PC-9 (cell line): ENCODE measurements around the gene RAB43. TPM values are rescaled to one million over a fixed set of nuclear protein-coding genes. Genes with fewer than 3 reads are reported as not detected.

Experiments
- BruUV-seq: library from RNA; stranded (reverse); fragments of 400-500 nt; replicated peaks from 2 replicates; lab custom pipeline; 2021; lab: Mats Ljungman, UMichigan
- CTCF ChIA-PET: fragments of 300-600 bp; sonication (Branson Sonifier 250); formaldehyde crosslinking; loops from one replicate; lab custom pipeline; 2022; ENCODE audit warnings: antibody characterized with exemption; lab: Charles Lee
- POLR2A ChIA-PET: fragments of 300-600 bp; sonication (Branson Sonifier 250); formaldehyde crosslinking; loops from one replicate; lab custom pipeline; 2022; ENCODE audit warnings: antibody characterized with exemption; ENCODE audit not compliant: unreplicated experiment; lab: Charles Lee
- DNase-seq, 2 experiments: peaks; one replicate each; pipeline versions ENCODE4 v3.0.0 to v3.0.0-alpha.2; 2015 to 2022; ENCODE audit warnings: mixed read lengths in 1 of 2
- H2AFZ ChIP-seq: fragments of 200-600 bp; sonication (generic); 2 replicates; pipeline ENCODE4 v1.8.1; 2017; ENCODE audit warnings: antibody characterized with exemption
- H3F3A ChIP-seq: fragments of 200-600 bp; sonication (generic); 2 replicates; pipeline ENCODE4 v1.8.1; 2017; ENCODE audit warnings: antibody characterized with exemption, mild to moderate bottlenecking, low read depth; ENCODE audit not compliant: insufficient read depth
- H3K27ac ChIP-seq: fragments of 200-600 bp; sonication (generic); 2 replicates; pipeline ENCODE4 v1.6.1; 2016; ENCODE audit warnings: mixed run types
- H3K27me3 ChIP-seq: fragments of 200-600 bp; sonication (generic); 2 replicates; pipeline ENCODE4 v1.6.1; 2016; ENCODE audit warnings: low read depth, mixed run types; ENCODE audit not compliant: insufficient read depth
- H3K36me3 ChIP-seq: fragments of 200-600 bp; sonication (generic); 2 replicates; pipeline ENCODE4 v1.6.1; 2016; ENCODE audit warnings: low read depth, mixed run types
- H3K4me1 ChIP-seq: fragments of 200-600 bp; sonication (generic); replicated peaks from 2 replicates; pipeline ENCODE4 v1.6.1; 2016; ENCODE audit warnings: mixed run types; ENCODE audit not compliant: insufficient read depth
- H3K4me2 ChIP-seq: fragments of 200-600 bp; sonication (generic); 2 replicates; pipeline ENCODE4 v1.6.1; 2017; ENCODE audit warnings: mixed run types
- H3K4me3 ChIP-seq: fragments of 200-600 bp; sonication (generic); 2 replicates; pipeline ENCODE4 v1.6.1; 2016; ENCODE audit warnings: mixed run types
- H3K79me2 ChIP-seq: fragments of 200-600 bp; sonication (generic); 2 replicates; pipeline ENCODE4 v1.6.1; 2017; ENCODE audit warnings: low read depth, mixed run types
- H3K9me2 ChIP-seq: fragments of 200-600 bp; sonication (generic); 2 replicates; pipeline ENCODE4 v1.8.1; 2017; ENCODE audit warnings: mild to moderate bottlenecking; ENCODE audit not compliant: insufficient read depth
- H3K9me3 ChIP-seq: fragments of 200-600 bp; sonication (generic); 2 replicates; pipeline ENCODE4 v1.8.1; 2016; ENCODE audit warnings: low read depth; ENCODE audit not compliant: insufficient read depth
- H4K20me1 ChIP-seq: fragments of 200-600 bp; sonication (generic); 2 replicates; pipeline ENCODE4 v1.8.1; 2017; ENCODE audit not compliant: insufficient read depth
- EZH2 ChIP-seq: fragments of 200-600 bp; sonication (generic); IDR thresholded peaks from 2 replicates; pipeline ENCODE4 v1.8.0; 2017; ENCODE audit warnings: antibody characterized with exemption, low read depth
- intact Hi-C: fragments of 100-400 bp; cut with micrococcal nuclease; formaldehyde crosslinking; loops from one replicate; pipeline ENCODE4 v1.10.0; 2022; ENCODE audit not compliant: unreplicated experiment
- total RNA-seq: library from RNA; stranded (reverse); gene quantifications from 2 replicates; pipeline ENCODE4 v1.2.3, GENCODE V29; 2021
- TF ChIP-seq, protein P1 (sequence below): fragments of 200-600 bp; sonication (generic); conservative IDR thresholded peaks from 2 replicates; pipeline ENCODE4 v1.6.1; 2017; ENCODE audit warnings: mixed run types, antibody characterized with exemption, mild to moderate bottlenecking, moderate library complexity

RAB43 gene
- total RNA-seq, 1 experiment from 2014 or later, result 39.5 TPM

DNA sequence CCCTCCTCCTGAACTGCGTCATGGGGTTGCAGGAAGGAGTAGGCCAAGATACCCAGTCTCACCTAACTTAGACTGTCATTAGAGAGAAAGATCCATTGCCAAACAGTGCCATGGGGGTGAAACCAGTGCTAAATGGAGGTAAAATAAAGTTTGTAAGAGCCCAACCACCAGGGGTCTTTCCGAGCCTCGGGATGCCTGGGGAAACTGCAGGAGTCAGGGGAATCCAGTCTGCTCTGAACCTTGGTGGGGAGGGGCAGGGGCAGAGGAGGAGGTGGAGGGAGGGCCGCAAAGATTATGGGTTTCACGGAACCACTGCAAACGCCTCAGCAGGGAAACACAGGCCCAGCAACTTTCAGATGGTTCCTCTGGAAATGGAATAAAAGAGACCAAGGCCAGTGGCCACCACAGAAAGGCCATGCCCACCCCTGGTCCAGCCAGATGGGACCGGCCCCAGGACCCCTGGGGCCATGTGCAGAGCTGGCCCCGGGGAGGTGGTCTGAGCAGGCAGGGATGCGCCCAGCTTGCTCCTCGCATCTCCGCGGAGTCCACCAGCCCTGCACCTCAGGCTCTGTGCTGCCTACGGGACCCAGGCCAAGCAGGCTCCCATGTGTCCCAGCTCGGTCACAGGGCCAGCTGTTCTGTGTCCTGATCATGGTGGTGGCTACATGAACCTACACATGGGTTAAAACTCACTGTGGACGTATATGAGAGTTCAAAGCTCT lies 80.9 kb downstream of the RAB43 start:
- no peak overlapping the region for H3K4me2 ChIP-seq
- no peak for TF ChIP-seq EZH2
- TF ChIP-seq, protein P1, sequence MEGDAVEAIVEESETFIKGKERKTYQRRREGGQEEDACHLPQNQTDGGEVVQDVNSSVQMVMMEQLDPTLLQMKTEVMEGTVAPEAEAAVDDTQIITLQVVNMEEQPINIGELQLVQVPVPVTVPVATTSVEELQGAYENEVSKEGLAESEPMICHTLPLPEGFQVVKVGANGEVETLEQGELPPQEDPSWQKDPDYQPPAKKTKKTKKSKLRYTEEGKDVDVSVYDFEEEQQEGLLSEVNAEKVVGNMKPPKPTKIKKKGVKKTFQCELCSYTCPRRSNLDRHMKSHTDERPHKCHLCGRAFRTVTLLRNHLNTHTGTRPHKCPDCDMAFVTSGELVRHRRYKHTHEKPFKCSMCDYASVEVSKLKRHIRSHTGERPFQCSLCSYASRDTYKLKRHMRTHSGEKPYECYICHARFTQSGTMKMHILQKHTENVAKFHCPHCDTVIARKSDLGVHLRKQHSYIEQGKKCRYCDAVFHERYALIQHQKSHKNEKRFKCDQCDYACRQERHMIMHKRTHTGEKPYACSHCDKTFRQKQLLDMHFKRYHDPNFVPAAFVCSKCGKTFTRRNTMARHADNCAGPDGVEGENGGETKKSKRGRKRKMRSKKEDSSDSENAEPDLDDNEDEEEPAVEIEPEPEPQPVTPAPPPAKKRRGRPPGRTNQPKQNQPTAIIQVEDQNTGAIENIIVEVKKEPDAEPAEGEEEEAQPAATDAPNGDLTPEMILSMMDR, result no peak
- no peaks in the 10 kb centered on the region for H3K4me1 ChIP-seq
- BruUV-seq, result no TSS peak
- peaks cover 17% of the 10 kb centered on the region; the same call in 1 of the 2 replicates for H3K27me3 ChIP-seq
- no peak overlapping the region for H3K27ac ChIP-seq
- no peaks in the 10 kb centered on the region for H4K20me1 ChIP-seq
- POLR2A ChIA-PET, result interaction anchor here (0.5 kb wide), 1 partner anchor 275 kb away, joined by 3 read pairs; a partner anchor contains a TSS
- intact Hi-C loops, result no loop called here
- no peaks in the 10 kb centered on the region for H3K79me2 ChIP-seq
- H3K36me3 ChIP-seq, result no peaks in the 10 kb centered on the region
- no peak for DNase-seq
- H3K9me2 ChIP-seq, result no peaks in the 10 kb centered on the region
- CTCF ChIA-PET, result interaction anchor here (0.7 kb wide), 1 partner anchor 9 kb away, joined by 4 read pairs; no protein-coding TSS in a partner anchor
- H3K9me3 ChIP-seq, result no peaks in the 10 kb centered on the region
- H3K4me3 ChIP-seq, result no peak overlapping the region
- no peak overlapping the region for H2AFZ ChIP-seq
- no peaks in the 10 kb centered on the region for H3F3A ChIP-seq

DNA sequence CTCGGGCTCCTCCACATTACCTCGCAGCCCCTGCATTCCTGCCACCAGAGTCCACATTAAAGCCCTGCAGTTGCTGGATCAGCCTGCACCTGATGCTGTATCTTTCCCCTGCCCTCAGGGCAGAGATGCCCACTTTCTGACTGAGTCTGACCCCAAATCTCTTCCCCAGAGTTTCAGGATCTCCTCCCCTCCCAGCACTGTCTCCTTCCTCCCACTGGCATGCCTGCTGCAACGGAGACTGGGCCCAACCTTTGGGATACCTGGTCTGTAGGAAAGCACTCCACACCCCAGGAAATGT lies 81.6 kb downstream of the RAB43 start:
- ChIA-PET CTCF (no interaction called here), POLR2A (no interaction called here)
- no peak overlapping the region for H3K4me2 ChIP-seq
- no peaks in the 10 kb centered on the region for H4K20me1 ChIP-seq
- no peak overlapping the region for H3K4me3 ChIP-seq
- H3K9me3 ChIP-seq, result no peaks in the 10 kb centered on the region
- DNase-seq, result no peak
- intact Hi-C loops, result no loop called here
- H3K4me1 ChIP-seq, result no peaks in the 10 kb centered on the region
- H3K9me2 ChIP-seq, result no peaks in the 10 kb centered on the region
- no peaks in the 10 kb centered on the region for H3K79me2 ChIP-seq
- H3K36me3 ChIP-seq, result no peaks in the 10 kb centered on the region
- no peaks in the 10 kb centered on the region for H3F3A ChIP-seq
- no peak overlapping the region for H3K27ac ChIP-seq
- peaks cover 17% of the 10 kb centered on the region; the same call in 1 of the 2 replicates for H3K27me3 ChIP-seq
- no TSS peak for BruUV-seq
- H2AFZ ChIP-seq, result no peak overlapping the region
- TF ChIP-seq EZH2, result no peak
- TF ChIP-seq, protein P1, result no peak

DNA sequence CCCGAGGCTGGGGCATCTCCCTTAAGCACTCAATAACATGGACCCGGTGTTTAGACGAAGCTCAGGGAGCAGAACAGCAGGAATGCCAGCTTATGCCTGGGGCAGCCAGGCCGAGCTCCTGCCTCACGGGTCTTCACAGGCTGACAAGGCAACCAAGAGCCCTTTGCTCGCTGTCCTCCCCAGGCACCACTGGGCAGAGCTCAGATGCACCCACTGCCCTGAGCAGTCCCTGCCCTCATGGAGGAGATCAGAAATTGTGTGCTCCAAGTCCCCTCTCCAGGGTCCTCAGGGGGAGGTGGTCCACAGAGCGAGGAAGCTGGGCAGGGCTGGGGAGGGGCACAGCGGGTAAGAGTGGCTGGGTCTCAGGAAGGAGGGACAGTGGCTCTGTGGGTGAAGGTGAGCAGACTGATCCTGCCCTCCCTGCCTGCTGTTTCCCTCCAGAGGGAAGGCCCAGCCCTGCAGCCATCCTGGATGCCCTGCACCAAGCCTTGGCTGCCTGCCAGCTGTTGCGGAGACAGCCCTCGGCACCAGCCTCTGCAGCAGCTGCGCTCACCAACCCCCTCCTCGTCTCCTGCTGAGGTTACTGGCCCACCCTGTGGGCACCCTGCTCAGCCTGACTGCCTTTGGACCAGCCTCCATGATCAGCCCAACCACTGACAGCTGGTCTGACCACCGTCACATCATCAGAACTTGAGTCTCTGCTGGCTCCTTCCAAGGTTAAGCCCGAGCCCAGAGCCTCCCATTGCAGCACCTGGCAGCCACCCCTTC lies 82.1 kb downstream of the RAB43 start:
- intact Hi-C loops, result no loop called here
- no peaks in the 10 kb centered on the region for H3K79me2 ChIP-seq
- ChIA-PET CTCF (interaction anchor here (1.0 kb wide), 1 partner anchor 14 kb away, joined by 3 read pairs; no protein-coding TSS in a partner anchor), POLR2A (interaction anchor here (0.6 kb wide), 1 partner anchor 29 kb away, joined by 9 read pairs; no protein-coding TSS in a partner anchor)
- no peak overlapping the region for H3K4me3 ChIP-seq
- H3K27ac ChIP-seq, result no peak overlapping the region
- peak in 1 of 2 experiments; percentile 48 for DNase-seq
- H3K9me3 ChIP-seq, result no peaks in the 10 kb centered on the region
- H2AFZ ChIP-seq, result no peak overlapping the region
- no peaks in the 10 kb centered on the region for H3K9me2 ChIP-seq
- no peak overlapping the region for H3K4me2 ChIP-seq
- BruUV-seq, result no TSS peak
- H3K4me1 ChIP-seq, result no peaks in the 10 kb centered on the region
- H3K27me3 ChIP-seq, result peaks cover 17% of the 10 kb centered on the region; the same call in 1 of the 2 replicates
- H4K20me1 ChIP-seq, result no peaks in the 10 kb centered on the region
- H3K36me3 ChIP-seq, result no peaks in the 10 kb centered on the region
- no peaks in the 10 kb centered on the region for H3F3A ChIP-seq
- TF ChIP-seq, protein P1, result no peak
- no peak for TF ChIP-seq EZH2
